Adrenal gland (tissue), 12 donors: ENCODE measurements around the gene NKX1-2. TPM values are rescaled to one million over a fixed set of nuclear protein-coding genes. Genes with fewer than 3 reads are reported as not detected.

Experiments
- DNase-seq, 7 donors: peaks; one replicate each; pipeline ENCODE4 v3.0.0-alpha.2; 2019 to 2020
- H3K27ac ChIP-seq, 5 donors: fragments of 200-600 bp; sonication (generic) in 4 of 5; 1 replicate in 3 of 5; 2 replicates in 2 of 5; pipeline versions ENCODE4 v1.5.1 to v1.8.0; 2016 to 2020; ENCODE audit warnings: mild to moderate bottlenecking in 1 of 5
- H3K27me3 ChIP-seq: fragments of 200-600 bp; 2 replicates; pipeline ENCODE4 v1.8.0; 2021
- H3K36me3 ChIP-seq, 2 donors: fragments of 200-600 bp; replicated peaks in 1 of 2; 1 replicate in 1 of 2; 2 replicates in 1 of 2; pipeline versions ENCODE4 v1.5.1 to v1.8.0; 2018 to 2022
- H3K4me1 ChIP-seq, 2 donors: fragments of 200-600 bp; replicated peaks in 1 of 2; 1 replicate in 1 of 2; 2 replicates in 1 of 2; pipeline versions ENCODE4 v1.5.1 to v1.8.0; 2018 to 2021
- H3K4me3 ChIP-seq, 4 donors: fragments of 200-600 bp; sonication (generic) in 3 of 4; one replicate each; pipeline ENCODE4 v1.5.1; 2016 to 2018
- H3K9me3 ChIP-seq, 3 donors: fragments of 200-600 bp; sonication (generic) in 1 of 3; replicated peaks in 1 of 3; 1 replicate in 2 of 3; 2 replicates in 1 of 3; pipeline versions ENCODE4 v1.5.1 to v1.8.0; 2016 to 2021
- POLR2A ChIP-seq, 2 donors: fragments of 450-650 bp; IDR thresholded peaks; one replicate each; pipeline ENCODE4 v1.6.1; 2017; ENCODE audit warnings: antibody characterized with exemption in 2 of 2, mild to moderate bottlenecking in 2 of 2, moderate library complexity in 1 of 2
- WGBS, 4 donors: extraction: QIAGEN DNeasy Blood & Tissue Kit in 2 of 4; methylation state at CpG; one replicate each; pipeline versions ENCODE4 v1.1.5 to v1.1.7; 2013 to 2017; 5-methylcytosine and 5-hydroxymethylcytosine counted together
- intact Hi-C, 2 donors: fragments of 100-400 bp; cut with DNase I; formaldehyde crosslinking; loops; one replicate each; pipeline versions ENCODE4 v1.14.1 to v1.15.0; 2022 to 2023
- polyA plus RNA-seq, 3 donors: library from polyadenylated mRNA; stranded (reverse); fragments of 200-250 nt in 2 of 3; fragments of 350-450 nt in 1 of 3; fragmentation: Illumina TruSeq in 1 of 3; extraction: RNeasy Lipid Tissue Mini Kit (QIAGEN cat#74804) in 1 of 3; gene quantifications; one replicate each; pipeline ENCODE4 v1.2.3, GENCODE V29; 2013 to 2014
- total RNA-seq, 9 donors: library from RNA; depleted of rRNA in 4 of 9; stranded (reverse); fragments of >200 nt in 4 of 9; fragments of 120-200 nt in 1 of 9; fragmentation: NEBNext Ultra II Directional in 1 of 9; extraction: Animal tissue kit (Norgen Biotek cat#: 25700) in 1 of 9; gene quantifications; one replicate each; pipeline versions ENCODE4 v1.1.0 to v1.2.4, GENCODE V29; 2013 to 2023
- TF ChIP-seq, protein P1 (sequence below), 6 experiments: fragments of 450-650 bp in 4 of 6; fragments of 200-600 bp in 2 of 6; sonication (generic) in 1 of 6; IDR thresholded peaks; 1 replicate in 5 of 6; 2 replicates in 1 of 6; pipeline versions ENCODE4 v1.5.1 to v1.8.0; 2016 to 2021; ENCODE audit warnings: antibody characterized with exemption in 6 of 6, mild to moderate bottlenecking in 2 of 6, moderate library complexity in 1 of 6
- donor health status: healthy with polysubstance abuse.
- donor health status: Bipolar disorder and iron deficiency.
- donor health status: DM: yes; HTN: yes; CAD: no.
- donor health status: DM: no; HTN: no; CAD: no.
- donor health status: DM: no; HTN: no; CAD: no.
- donor health status: DM: yes; HTN: yes; CAD: no.

NKX1-2 gene
- total and polyA plus RNA-seq, 12 donors = not detected

DNA sequence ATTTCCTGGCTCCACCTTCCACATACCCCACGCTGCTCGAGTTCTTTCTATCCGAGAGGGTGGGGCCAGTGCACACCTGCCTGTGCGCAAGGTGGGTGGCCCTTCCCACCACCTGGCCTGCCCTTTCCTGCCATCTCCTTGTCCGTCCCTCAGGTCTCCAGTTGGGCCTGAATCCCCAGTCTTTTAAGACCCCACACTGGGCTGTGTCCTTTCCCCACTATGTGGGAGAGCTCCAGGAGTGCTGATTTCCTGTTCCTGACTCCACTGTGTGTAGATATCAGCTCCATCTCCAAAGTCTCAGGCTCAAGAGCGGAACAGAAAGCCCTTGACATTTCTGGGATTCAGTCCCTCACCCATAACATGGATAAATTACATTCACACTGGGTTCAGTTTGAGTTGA lies 31.9 kb upstream of the NKX1-2 start:
- DNase-seq = no peak
- Histone ChIP-seq H3K27ac (no peak overlapping the region), H3K27me3 (no peaks in the 10 kb centered on the region), H3K36me3 (no peaks in the 10 kb centered on the region), H3K9me3 (no peaks in the 10 kb centered on the region), H3K4me1 (no peaks in the 10 kb centered on the region), H3K4me3 (no peak overlapping the region)
- intact Hi-C loops = no loop called here
- 76 to 87% (median 84%) methylated on average over 6 of the region's 6 CpGs for WGBS, 4 donors
- TF ChIP-seq, protein P1, sequence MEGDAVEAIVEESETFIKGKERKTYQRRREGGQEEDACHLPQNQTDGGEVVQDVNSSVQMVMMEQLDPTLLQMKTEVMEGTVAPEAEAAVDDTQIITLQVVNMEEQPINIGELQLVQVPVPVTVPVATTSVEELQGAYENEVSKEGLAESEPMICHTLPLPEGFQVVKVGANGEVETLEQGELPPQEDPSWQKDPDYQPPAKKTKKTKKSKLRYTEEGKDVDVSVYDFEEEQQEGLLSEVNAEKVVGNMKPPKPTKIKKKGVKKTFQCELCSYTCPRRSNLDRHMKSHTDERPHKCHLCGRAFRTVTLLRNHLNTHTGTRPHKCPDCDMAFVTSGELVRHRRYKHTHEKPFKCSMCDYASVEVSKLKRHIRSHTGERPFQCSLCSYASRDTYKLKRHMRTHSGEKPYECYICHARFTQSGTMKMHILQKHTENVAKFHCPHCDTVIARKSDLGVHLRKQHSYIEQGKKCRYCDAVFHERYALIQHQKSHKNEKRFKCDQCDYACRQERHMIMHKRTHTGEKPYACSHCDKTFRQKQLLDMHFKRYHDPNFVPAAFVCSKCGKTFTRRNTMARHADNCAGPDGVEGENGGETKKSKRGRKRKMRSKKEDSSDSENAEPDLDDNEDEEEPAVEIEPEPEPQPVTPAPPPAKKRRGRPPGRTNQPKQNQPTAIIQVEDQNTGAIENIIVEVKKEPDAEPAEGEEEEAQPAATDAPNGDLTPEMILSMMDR (IDR thresholded peaks at IDR 0.05) = no peak

DNA sequence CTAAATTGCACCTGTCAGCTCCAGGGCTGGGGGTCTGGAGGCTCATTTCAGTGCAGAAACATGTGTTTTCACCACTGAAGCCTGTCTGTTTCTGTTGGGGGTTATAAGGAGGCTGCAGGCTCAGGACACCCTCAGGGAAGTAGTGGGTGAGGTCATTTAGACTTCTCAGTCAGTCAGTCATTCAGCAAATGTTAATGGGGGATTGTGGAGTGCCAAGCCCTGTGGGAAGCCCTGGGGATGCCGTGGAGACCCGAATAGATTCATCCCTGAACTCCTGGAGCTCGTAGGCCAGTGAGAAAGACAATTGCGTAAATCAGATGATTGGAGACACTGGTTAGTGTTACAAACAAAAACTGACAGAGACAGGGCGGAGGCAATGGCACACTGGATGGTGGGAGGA lies 31.0 kb upstream of the NKX1-2 start:
- 64 to 87% (median 78%) methylated on average over 5 of the region's 5 CpGs for WGBS, 4 donors
- DNase-seq = no peak
- H3K4me3 ChIP-seq = no peak overlapping the region
- intact Hi-C loops = no loop called here
- H3K9me3 ChIP-seq = no peaks in the 10 kb centered on the region
- no peaks in the 10 kb centered on the region for H3K4me1 ChIP-seq
- no peaks in the 10 kb centered on the region for H3K27me3 ChIP-seq
- no peak overlapping the region for H3K27ac ChIP-seq
- no peaks in the 10 kb centered on the region for H3K36me3 ChIP-seq
- TF ChIP-seq POLR2A (IDR thresholded peaks at IDR 0.05) = no peak
- TF ChIP-seq, protein P1 (IDR thresholded peaks at IDR 0.05) = no peak

DNA sequence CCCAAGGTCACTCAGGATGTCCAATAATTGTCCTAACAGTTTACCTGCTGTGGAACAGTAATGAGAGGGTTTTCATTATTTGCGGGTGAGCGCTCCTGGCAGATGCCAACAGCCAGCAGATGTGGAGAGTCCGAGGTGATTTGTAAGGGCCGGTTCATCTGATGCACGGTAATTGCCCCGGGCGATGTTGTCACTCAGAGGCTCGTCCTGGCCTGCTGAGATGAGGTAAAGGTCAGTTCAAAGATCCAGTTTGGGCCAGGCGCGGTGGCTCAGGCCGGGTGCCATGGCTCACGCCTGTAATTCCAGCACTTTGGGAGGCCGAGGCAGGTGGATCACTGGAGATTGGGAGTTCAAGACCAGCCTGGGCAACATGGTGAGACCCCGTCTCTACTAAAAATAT lies 28.7 kb upstream of the NKX1-2 start:
- Histone ChIP-seq H3K27ac (no peak overlapping the region), H3K4me3 (no peak overlapping the region), H3K36me3 (no peaks in the 10 kb centered on the region), H3K9me3 (no peaks in the 10 kb centered on the region), H3K4me1 (no peaks in the 10 kb centered on the region), H3K27me3 (no peaks in the 10 kb centered on the region)
- TF ChIP-seq, protein P1 (IDR thresholded peaks at IDR 0.05) = no peak
- TF ChIP-seq POLR2A (IDR thresholded peaks at IDR 0.05) = no peak
- 87 to 94% (median 90%) methylated on average over 12 to 14 of the region's 14 CpGs for WGBS, 4 donors
- no peak for DNase-seq
- intact Hi-C loops = no loop called here

DNA sequence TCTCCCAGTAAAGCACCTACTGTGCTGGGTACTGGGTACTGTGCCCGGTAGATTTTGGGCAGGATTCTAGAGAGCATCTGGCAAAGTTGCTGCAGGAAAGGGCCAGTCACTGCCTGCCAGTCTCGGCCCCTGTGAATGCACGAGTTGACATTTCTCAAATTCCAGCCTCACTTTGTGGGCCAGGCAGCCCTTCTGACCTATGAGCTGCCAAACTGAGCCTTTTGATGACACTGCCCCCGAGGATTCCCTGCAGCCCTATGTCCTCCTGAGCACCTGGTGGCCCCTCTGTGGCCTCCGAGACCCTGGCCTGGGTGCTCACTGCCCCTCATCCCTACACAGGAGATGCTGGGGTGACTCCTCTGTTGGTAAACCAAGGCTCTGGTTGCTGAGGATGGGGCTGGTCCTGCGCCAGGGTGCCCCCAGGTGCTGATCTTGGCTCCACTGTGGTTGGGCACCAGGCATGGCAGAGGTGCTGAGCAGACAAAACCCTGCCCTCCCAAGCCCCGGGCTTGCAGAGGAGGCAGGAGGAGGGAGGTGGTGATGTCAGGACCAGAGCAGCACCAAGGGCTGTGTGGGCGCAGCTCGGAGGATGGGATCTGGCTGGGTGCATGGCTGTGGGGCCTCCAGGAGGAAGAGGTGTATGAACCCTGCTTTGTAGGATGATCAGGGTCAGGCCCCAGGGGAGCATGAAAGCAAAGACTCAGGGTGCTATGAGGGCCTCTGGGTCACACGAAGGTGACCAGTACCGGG lies 28.0 kb upstream of the NKX1-2 start:
- H3K9me3 ChIP-seq = no peaks in the 10 kb centered on the region
- no peak for DNase-seq
- intact Hi-C loops = no loop called here
- no peak overlapping the region for H3K27ac ChIP-seq
- H3K4me3 ChIP-seq = no peak overlapping the region
- no peaks in the 10 kb centered on the region for H3K4me1 ChIP-seq
- 73 to 84% (median 77%) methylated on average over 5 to 11 of the region's 11 CpGs for WGBS, 4 donors
- no peaks in the 10 kb centered on the region for H3K27me3 ChIP-seq
- H3K36me3 ChIP-seq = no peaks in the 10 kb centered on the region
- TF ChIP-seq, protein P1 (IDR thresholded peaks at IDR 0.05) = no peak
- TF ChIP-seq POLR2A (IDR thresholded peaks at IDR 0.05) = no peak
